ENCODE results near the gene GTPBP10.
"Not testable (repeated sequence)": the region's sequence is repeated elsewhere in the genome, so short reads cannot be mapped to it uniquely, and the experiment has no call there.

GTPBP10 gene

GRCh38 chr7:90322837-90323236 lies 23.7 kb upstream of the GTPBP10 start:
- no peaks in the 10 kb centered on the region for H3K36me3 ChIP-seq
- no peaks in the 10 kb centered on the region for H3K9me3 ChIP-seq
- H3K4me1 ChIP-seq (ENCODE audit: control insufficient read depth in 1 of 2, insufficient read depth in 1 of 2, low read depth in 1 of 2, low read length in 1 of 2): peaks cover 8 to 27% of the 10 kb centered on the region in 2 experiments
- peaks cover 88% of the 10 kb centered on the region for H3K27me3 ChIP-seq
- no peak overlapping the region for H3K27ac ChIP-seq
- TF ChIP-seq CTCF (IDR thresholded peaks at IDR 0.05): no peak
- H3K4me3 ChIP-seq (ENCODE audit: low read depth in 1 of 2, low read length in 1 of 2): no peak overlapping the region

GRCh38 chr7:90326500-90326899 lies 20.0 kb upstream of the GTPBP10 start:
- no peak overlapping the region for H3K4me3 ChIP-seq (ENCODE audit: low read depth in 1 of 2, low read length in 1 of 2)
- no peak for TF ChIP-seq CTCF (IDR thresholded peaks at IDR 0.05)
- no peaks in the 10 kb centered on the region for H3K36me3 ChIP-seq
- H3K4me1 ChIP-seq (ENCODE audit: control insufficient read depth in 1 of 2, insufficient read depth in 1 of 2, low read depth in 1 of 2, low read length in 1 of 2): peaks cover 0 to 11% of the 10 kb centered on the region in 2 experiments
- peaks cover 51% of the 10 kb centered on the region for H3K27me3 ChIP-seq
- H3K9me3 ChIP-seq: no peaks in the 10 kb centered on the region
- no peak overlapping the region for H3K27ac ChIP-seq

- no peak for TF ChIP-seq CTCF (IDR thresholded peaks at IDR 0.05)
- Histone ChIP-seq H3K27me3 (peaks cover 19% of the 10 kb centered on the region), H3K4me3 (ENCODE audit: low read depth in 1 of 2, low read length in 1 of 2) (no peak overlapping the region), H3K27ac (no peak overlapping the region), H3K36me3 (no peaks in the 10 kb centered on the region), H3K9me3 (no peaks in the 10 kb centered on the region), H3K4me1 (ENCODE audit: control insufficient read depth in 1 of 2, insufficient read depth in 1 of 2, low read depth in 1 of 2, low read length in 1 of 2) (no peaks in the 10 kb centered on the region)
These were observed 12.2 kb upstream of the GTPBP10 start for GRCh38 chr7:90334193-90334843.

- not testable (repeated sequence) for H3K27ac ChIP-seq; H3K9me3 ChIP-seq; H3K4me1 ChIP-seq (ENCODE audit: control insufficient read depth in 1 of 2, insufficient read depth in 1 of 2, low read depth in 1 of 2, low read length in 1 of 2); H3K36me3 ChIP-seq; H3K4me3 ChIP-seq (ENCODE audit: low read depth in 1 of 2, low read length in 1 of 2)
- H3K27me3 ChIP-seq: peaks cover 19% of the 10 kb centered on the region
These were observed 11.6 kb upstream of the GTPBP10 start for GRCh38 chr7:90334926-90335325.

GRCh38 chr7:90337106-90337505 lies 9.4 kb upstream of the GTPBP10 start:
- Histone ChIP-seq H3K9me3 (no peaks in the 10 kb centered on the region), H3K4me3 (ENCODE audit: low read depth in 1 of 2, low read length in 1 of 2) (no peak overlapping the region), H3K27me3 (peaks cover 13% of the 10 kb centered on the region), H3K4me1 (ENCODE audit: control insufficient read depth in 1 of 2, insufficient read depth in 1 of 2, low read depth in 1 of 2, low read length in 1 of 2) (no peaks in the 10 kb centered on the region), H3K36me3 (no peaks in the 10 kb centered on the region), H3K27ac (no peak overlapping the region)
- TF ChIP-seq CTCF (IDR thresholded peaks at IDR 0.05): no peak

GRCh38 chr7:90345016-90345415 lies 1.5 kb upstream of the GTPBP10 start:
- no peak for TF ChIP-seq CTCF (IDR thresholded peaks at IDR 0.05)
- Histone ChIP-seq H3K9me3 (no peaks in the 10 kb centered on the region), H3K27ac (peak overlapping the region; percentile 90), H3K4me3 (ENCODE audit: low read depth in 1 of 2, low read length in 1 of 2) (no peak overlapping the region), H3K4me1 (ENCODE audit: control insufficient read depth in 1 of 2, insufficient read depth in 1 of 2, low read depth in 1 of 2, low read length in 1 of 2) (peaks cover 18 to 23% of the 10 kb centered on the region in 2 experiments), H3K27me3 (no peaks in the 10 kb centered on the region), H3K36me3 (no peaks in the 10 kb centered on the region)
